T-helper 9 cell (primary cell): ENCODE data around the gene MXD3.
A peak's percentile ranks its signal among the peaks of the same experiment; 100 is the strongest.
"Not testable (repeated sequence)": the region's sequence is repeated elsewhere in the genome, so short reads cannot be mapped to it uniquely, and the experiment has no call there.

Experiments
- DNase-seq: peaks from one replicate; pipeline ENCODE4 v3.0.0-alpha.2; 2020

The MXD3 gene

GRCh38 chr5:177317959-177318377 lies 6.3 kb upstream of the MXD3 start:
- peak; percentile 63 for DNase-seq

DNA sequence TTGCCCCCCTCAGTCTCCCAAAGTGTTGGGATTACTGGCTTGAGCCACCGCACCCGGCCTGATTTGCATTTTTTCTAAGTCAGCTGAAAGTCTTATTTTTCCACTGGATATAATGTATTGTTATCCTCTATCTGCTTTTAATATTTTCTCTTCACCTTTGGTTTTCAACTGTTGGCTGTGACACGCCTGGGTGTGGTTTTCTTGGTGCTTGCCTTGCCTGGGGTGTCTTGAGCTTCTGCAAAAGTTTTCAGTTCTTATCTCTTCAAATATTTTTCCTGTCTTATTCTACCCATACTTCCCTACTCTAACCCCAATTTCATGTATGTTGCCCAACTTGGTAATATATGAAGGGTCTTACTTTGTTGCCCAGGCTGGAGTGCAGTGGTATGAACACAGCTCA lies 4.3 kb upstream of the MXD3 start:
- DNase-seq = no peak

DNA sequence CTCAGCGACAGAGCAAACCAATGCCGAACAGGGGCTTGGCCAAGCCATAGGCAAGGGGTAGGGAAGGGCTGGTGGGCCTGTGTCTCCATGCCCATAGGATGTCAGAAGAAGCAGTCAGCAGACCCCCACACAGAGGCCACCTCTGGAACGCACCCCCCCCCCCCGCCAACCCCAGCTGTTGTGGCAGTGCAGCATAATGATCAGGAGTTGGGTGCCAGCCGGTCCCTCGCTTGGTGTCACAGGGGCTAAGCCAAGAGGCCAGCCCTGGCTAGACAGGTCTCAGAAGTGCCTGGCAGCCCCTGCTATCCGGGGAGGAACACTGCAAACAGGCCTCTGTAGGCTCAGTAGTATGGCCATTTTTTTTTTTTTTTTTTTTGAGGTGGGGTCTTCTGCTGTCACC lies 3.7 kb upstream of the MXD3 start:
- DNase-seq = no peak

DNA sequence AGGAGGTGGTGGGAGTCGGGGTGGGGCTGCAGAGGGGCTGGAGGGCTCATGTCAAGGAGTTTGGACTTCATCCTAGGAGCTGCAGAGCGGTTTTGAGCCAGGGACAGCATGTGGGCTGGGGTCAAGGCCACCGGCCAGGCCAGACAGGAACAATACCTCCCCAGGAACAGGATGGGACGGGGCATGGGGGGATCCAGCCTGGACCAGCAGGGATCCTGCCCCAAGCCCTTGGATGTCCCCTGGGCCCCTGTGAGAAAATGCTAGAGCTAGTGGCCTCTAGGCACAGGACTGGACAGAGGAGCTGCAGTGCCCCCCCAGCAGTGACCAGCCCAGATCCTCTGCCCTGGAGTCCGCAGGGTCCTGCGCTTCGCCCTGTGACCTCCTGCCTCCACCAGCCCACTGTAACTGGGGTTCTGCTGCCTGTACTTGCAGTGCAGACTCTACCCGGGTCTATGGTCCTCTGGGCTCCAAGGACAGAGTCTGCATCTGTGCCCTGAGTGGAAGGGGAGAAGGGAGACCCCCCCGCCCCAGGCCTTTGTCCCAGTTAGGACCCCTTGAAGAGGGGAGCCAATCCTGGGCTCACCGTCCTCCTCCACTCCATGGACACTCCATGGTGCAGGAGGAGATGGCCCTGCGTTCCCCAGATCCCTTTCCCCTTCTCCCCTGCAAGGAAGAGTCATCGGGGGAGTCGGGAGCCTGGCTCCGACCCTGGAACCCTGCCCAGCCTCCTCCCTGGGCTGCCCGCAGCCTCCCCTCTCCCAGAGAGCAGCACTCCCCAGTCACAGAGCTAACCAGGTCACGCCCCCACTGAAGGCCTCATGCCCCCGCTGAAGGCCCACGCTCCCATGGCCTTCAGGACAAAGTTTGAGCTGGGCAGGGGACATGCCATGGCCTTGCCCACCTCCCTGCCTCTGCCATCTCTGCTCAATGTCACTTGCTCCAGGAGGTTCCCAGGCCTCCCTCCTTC lies 3.0 kb upstream of the MXD3 start:
- no peak for DNase-seq

GRCh38 chr5:177313561-177314259 lies 2.0 kb upstream of the MXD3 start:
- no peak for DNase-seq

DNA sequence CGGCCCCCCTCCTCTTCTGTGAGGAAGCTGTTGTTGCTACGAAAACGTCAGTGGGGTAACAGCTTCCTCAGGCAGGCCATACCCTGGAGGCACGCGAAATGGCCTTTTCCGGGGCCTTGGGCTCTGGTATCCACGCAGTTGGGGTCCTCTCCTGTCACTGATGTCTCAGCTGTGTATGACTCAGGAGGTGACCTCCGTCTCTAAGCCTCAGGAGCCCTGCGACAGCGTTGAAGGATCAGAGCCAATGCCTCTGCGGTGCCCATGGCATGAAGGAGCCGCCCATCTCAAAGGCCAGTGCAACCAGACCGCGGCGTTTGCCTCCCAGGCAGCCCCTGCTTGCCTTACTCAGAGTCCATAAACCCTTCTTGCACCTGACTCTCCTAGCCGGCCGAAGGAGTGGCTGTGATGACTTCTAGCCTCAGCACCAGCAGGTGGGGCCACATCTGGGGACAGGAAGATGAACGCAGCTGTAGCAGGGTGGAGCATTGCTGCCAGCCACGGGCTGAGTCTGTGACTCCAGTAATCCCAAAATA lies 1.0 kb upstream of the MXD3 start:
- DNase-seq = no peak

DNA sequence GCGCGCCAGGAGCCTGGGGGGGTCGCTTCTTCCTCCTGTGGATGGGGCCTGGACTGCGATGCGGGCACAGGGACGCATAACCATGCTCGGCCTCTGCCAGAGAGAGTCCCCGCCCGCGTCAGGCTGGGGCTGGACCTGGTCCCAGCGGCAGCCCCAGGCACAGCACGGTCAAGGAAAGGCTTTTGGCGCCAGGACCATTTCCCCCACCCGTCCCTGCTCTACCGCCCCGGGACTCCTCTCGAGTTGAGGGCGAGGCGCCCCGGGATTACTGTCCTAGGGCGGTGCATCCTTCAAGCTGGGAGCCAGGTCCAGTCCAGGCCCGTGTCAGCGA lies 341 bp downstream of the MXD3 start:
- DNase-seq = no peak

- DNase-seq = no peak
Observed at GRCh38 chr5:177310757-177311391, 824 bp downstream of the MXD3 start.

GRCh38 chr5:177310332-177310731 lies 1.4 kb downstream of the MXD3 start:
- DNase-seq = no peak

DNA sequence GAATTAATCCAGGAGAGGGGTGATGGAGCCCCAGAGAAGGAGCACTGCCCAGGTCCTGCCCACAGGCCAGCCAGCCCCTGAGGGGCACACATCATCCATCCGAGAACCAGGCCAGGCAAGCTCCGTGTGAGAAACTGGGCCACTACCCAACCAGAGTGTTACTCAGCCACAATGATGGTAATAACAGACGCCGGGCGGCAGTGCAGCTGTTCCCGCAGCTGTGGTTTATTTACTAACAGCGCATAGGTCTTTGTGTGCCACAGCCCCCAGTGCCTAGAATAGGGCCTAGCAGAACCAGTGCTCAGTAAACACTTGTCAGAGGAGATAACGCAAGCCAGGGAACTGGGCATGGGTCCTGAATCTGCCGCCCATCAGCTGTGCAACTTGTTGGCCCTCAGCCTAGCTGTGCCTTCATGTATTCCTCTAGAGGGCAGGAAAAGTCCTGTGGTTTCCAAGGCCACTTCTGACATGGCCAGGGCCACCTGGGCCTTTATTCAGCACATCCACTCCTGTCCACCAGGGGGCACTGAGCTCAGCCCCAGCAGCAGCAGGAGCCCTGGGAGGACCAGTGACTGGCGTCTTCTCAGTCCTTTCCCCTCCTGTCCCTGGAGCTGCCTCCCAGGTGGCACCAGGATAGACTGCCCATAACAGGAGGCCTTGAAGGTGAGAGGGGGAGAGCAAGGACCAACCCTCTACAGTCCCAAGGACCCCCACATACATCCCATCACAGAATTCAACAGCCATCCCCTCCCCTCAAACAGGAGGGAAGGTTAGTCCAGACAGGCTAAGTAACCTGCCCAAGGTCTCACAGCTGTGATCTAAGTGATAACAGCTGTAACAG lies 2.1 kb downstream of the MXD3 start:
- peak; percentile 64 for DNase-seq

DNA sequence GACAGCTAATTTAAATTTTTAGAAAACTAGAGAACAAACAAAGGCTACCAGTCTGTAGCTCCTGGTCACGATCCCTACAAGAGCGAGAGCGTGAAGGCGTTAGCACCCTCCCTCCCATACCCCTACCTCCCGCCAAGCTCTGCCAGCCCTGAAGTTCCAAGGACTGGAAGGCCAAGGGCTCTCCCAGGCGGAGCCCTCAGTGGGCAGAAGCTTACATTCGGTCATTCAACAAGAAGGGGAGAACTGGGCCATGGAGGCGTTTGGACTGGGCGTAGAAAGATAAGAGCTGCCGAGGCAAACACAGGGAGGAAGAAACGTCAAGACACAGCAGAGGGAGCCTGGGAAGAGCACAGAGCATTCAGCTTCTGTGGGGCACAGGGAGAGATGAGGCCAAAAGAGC lies 3.0 kb downstream of the MXD3 start:
- no peak for DNase-seq

DNA sequence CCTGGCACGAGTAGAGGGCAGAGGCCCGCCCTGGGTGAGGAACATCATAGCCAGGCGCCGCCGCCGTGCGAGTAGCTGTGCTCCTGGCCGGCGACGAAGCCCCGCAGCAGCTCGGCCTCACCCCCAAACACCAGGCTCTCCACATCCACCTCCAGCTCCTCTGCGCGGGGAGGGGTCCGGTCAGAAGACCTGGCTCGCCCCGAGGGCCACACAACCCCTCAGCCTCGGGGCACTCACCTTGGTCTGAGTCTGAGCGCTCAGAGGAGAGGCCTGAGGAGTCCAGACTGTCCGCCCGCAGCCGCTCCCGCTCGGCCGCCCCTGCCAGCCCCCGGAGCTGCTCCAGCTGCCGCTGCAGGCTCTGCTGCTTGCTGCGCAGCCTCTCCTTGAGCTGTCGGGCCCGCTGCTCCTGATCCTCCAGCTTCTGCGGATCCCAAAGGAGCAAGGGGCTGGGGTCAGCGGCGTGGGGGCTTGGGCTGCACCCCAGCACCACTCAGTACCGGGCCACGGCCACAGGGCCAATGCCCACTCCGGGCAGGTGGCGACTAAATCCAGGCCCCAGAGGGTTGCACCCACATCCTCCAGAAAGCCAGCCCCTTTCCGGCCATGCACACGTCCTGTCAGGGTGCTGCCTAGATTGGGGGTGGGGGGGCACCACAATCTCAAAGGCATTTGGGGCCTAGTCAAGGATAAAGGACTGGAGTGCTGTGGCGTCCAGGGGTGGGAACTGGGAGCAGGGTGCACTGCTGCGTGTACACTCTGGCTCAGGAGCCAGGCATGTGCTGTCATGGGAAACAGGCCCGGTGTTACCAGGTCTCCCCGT lies 3.9 kb downstream of the MXD3 start:
- DNase-seq = no peak

- no peak for DNase-seq
Observed at GRCh38 chr5:177306674-177307543, 4.8 kb downstream of the MXD3 start.

DNA sequence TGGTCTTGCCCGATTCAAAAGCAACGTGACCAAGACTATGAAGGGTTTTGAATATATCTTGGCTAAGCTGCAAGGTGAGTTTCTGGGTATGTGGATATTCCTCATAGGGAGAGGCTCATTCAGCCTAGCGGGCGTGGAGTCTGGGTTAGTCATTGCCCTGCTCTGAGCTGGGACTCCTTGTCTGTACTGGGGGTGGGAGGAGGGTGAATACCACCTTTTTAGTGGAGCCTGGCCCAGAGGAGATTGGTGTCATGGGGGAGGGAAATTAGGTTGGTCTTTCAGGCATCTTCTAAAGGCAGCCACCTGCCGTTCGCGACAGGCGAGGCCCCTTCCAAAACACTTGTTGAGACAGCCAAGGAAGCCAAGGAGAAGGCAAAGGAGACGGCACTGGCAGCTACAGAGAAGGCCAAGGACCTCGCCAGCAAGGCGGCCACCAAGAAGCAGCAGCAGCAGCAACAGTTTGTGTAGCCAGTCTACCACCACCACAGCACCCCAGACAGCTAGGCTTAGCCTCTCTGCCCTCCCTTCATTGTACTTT lies 5.5 kb downstream of the MXD3 start:
- DNase-seq = not testable (repeated sequence)

GRCh38 chr5:177304392-177305119 lies 7.1 kb downstream of the MXD3 start:
- no peak for DNase-seq

- no peak for DNase-seq
Observed at GRCh38 chr5:177303925-177304391, 7.7 kb downstream of the MXD3 start.

DNA sequence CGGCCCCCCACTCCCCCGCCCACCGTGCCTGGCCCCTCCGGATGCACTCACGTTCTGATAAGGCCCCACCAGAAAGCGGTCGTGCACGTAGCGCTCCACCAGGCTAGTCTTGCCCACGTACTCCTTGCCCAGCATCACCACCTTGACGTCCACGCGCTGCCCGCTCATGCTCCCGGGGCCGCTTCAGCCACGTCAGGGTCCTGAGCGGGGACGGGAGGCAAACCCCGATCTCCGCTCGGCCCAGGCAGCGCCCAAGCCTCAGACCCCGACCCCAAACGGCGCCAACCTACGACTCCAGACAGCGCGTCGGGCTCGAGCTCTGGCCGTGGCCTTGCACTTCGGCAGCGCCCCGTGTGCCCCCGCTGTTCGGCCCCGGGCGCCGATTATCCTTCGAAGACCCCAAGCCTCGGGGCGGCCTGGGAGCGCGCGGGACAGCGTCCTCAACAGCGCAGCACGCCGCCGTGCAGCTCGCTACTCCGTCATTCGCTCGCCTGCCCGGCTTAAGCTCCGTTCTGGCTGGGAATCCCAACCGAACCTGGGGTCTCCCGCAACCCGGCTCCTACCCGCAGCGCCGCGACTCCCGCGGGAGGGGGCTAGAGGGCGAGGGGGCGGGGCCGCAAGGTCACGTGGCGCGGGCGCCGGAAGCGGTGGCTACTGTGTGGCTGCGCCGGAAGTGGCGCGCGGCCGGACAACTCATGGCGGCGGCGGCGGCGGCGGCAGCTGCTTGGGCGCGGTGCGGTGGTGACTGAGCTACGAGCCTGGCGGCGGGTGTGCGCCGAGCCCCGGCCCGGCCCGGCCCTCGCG lies 8.4 kb downstream of the MXD3 start, which contains the start of the genes PRELID1 and RAB24:
Gene PRELID1 (plus strand): TSS at position 679 of the 804 bp plus-strand sequence. CDS start 187 bp downstream, outside the sequence.
Gene RAB24 (minus strand): TSS at position 599 of the 804 bp plus-strand sequence. CDS start 431 bp downstream, at position 168.
- peak; percentile 88 for DNase-seq
